Measurements from ENCODE around the gene WDR1.

Gene WDR1

DNA sequence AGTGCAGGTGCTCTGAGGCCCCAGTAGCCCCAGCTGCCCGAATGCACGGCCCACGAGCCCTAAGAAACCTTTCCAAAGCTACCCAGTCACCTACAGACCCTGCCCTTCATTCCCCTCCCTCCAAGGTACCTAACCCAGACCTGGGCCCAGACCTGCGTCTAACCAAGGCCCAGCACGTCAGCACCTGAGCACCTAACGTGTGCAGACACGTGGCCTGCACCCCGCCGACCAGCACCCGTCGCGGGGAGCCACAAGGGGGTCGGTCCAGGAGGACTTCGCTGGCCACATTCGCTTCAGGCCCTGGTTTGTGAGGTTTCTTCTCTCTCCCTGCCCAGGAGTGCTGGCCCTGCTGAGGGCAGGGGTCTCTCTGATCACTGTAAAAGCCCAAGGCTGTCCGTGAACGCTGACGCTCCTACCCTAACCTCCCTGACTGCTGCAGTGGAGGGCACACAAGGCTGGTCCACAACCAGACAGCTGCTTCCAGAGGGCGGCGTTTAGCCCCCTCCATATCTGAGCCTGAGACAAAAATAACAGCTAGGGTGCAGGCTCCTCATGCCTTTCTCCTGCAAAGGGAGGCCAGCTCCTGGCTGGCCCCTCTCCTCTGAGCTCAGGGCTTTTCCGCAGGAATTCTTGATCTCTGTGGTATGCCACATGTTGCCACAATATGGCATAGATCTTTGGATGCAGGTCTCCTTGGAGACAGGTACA, 31.8 kb downstream of the WDR1 start:
- DNase-seq (ENCODE audit: low read depth) = no peak

DNA sequence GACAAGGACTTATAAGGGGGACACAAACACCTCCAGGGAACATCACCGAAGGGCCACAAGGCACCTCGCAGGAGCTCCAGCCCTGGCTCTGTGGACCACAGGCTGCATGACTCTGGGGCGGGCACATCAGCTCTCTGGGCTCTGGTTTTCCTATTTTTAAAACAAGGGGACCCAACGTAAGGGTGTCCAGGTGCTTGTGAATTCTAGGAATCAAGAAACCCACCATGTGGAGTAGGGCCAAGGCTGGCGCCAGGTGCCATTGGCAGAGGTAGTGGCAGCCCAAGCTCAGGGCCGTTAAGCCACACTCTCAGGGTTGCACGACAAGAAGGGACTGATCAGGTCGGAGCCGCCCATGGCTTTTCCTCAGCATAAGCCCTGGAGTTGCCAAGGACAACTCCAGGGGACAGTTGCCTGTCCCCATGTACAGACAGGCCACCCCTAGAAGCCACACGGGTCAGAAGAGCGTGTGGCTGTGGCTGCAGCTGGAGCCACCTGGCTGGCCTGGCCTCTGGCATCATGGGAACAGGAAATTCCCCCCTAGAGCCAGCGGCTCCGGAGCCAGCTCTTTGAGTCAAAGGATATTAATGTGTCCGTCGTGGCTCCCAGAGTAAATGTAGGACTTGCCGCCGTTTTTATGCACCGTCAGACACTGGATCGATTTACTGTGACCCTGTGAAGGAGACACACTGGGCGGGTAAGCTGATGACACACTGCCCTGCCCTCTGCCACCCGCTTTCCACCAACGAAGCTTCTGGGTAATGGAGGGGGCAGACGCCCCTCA, 32.5 kb downstream of the WDR1 start:
- no peak for DNase-seq (ENCODE audit: low read depth)

DNA sequence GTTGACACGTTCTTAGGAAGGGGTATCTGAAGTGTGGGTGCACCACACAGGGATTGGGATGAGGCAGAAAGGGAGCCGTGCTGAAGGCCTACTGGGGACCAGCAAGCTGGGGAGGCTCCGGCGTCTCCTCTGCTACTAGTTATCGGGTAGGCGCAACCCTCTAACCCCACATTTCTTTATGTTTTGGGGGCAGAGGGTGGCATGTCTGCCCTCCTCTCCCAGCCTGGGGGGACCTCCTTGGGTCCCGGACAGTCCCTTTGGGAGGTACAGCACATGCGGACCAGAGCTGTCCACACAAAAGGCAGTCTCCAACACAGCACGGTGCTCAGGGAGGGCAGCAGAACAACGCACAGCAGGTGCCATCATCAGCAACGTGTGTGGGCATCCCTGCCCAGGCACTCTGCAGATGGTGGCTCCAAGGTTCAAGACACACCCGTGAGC, 33.2 kb downstream of the WDR1 start:
- no peak for DNase-seq (ENCODE audit: low read depth)

DNA sequence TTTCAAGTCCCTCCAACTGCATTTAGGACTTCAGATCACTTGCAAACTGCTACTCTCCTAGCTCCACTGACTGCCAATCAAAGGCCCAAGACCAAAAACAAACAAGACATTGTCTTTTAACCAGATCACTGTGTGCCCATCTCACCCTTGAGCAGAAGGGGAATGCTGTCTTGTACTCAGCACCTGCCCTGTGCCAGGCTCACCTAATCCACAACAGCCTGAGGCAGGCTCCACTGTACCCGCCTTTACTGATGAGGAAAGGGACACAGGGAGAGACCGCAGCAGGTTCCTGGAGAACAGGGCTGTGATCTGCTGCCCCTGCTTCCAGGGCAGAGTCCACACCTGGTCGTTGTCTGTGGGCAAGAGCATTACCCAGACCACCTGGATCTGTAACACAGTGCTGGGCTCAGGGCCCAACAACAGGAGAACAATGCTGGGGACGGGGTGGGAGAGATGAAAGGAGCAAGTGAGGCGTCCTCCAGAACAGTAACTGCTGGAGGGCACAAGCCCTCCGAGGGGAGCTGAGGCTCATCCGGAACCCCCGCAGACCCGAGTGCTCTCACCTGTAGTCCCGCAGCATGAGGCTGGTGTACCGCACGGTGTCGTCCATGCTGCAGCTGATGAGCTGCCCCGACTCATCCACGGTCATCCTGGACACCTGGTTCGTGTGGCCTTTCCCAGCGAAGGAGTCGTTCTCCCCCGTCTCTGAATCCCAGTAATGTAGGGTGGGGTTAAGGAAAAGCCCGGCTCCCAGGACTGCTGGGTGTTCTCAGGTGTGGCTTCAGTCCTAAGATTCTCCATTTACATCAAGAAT, 33.9 kb downstream of the WDR1 start:
- no peak for DNase-seq (ENCODE audit: low read depth)

DNA sequence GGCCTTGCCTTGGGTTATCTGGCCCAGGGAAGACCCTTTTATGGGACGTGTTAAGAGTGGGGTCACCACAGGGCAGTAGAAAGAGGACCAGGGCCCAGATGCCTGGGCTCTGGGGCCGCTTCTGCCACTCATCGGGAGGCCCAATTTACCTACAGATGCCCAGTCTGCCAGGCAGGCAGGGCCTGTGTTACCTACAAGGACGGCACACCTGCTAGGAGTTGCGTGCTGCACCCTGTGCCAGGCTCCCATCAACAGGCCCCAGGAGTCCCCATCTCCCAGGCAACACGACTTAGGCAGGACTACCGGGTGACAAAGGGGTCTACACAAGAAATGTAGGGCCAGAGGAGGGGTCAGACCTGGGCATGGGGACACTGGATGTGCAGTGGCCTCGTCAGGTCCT, 34.6 kb downstream of the WDR1 start:
- DNase-seq (ENCODE audit: low read depth) = no peak

DNA sequence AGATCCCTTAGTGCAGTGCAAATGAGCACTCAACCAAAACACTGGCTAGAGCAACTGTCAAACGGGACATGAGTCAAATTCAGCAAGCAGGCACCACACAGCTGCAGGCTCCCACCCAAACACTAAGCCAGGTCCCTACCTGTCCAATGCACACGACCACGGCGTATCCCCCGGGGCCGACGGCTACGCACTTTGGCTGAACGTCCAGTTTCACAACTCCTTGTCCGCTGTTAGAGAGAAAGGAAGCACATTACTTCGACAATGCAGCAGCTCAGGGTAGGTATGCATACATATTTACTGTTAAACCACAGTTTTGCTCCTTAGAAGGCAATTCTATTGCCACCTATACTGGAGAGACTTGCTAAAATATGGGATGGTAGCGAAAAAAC, 35.4 kb downstream of the WDR1 start:
- no peak for DNase-seq (ENCODE audit: low read depth)

DNA sequence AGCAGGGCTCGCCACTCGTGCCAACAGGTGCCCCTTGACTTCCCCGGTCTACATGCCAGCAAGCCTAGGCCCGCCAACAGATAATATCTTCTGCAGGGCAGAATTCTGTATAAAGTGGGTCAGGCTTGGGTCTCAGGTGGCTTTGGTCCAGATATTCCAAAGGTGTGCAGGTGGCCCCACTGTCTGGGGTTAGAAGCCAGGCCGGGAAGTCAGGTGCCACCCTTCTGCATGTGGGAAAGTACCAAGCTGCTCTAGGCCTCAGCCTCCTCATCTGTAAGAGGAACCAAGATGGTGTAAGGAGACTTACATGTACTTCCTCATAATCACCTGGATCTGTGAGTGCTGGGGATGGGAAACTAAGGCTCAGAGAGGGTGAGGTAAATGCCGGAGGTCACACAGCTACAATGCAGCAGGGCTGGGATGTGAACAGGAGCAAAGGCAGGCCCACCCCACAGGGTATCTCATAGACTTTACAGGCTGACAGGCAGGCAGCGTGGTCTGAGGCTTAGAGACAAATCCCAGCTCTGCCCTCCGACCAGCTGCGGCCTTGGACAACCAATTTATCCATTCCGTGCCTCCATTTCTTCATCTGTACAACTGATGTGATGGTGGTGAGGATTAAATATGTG, 35.9 kb downstream of the WDR1 start:
- DNase-seq (ENCODE audit: low read depth) = no peak

DNA sequence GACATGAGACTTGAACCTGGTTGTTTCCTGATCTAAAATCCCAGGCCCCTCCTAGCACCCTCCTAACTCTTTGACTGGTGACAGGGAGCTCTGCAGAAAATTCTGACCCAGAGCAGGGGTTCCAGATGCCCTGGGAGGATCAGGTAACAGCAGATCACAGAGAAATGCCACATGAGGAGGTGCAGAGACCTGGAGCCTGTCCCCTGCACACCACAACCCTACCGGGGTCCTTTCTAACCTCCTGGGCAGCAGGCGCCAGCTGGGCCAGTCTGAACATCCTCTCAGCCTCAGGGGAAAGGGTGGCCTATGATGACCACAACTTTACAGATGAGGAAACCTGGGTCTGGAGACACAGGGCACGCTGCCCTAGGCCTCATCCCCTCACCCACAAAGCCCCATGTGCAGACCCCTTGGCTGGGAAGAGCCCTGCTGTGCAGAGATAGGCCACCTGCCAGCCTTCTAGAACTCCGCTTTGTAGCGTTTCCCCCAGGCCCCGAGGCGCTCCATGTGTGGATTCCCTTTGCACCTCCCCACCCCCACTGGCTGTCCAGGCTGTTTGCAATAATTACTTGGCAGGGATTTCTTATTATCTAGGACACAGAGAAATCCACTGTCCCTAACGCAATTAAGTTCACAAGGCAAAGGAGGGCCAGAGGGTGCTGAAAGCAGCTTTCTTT, 36.5 kb downstream of the WDR1 start:
- no peak for DNase-seq (ENCODE audit: low read depth)

DNA sequence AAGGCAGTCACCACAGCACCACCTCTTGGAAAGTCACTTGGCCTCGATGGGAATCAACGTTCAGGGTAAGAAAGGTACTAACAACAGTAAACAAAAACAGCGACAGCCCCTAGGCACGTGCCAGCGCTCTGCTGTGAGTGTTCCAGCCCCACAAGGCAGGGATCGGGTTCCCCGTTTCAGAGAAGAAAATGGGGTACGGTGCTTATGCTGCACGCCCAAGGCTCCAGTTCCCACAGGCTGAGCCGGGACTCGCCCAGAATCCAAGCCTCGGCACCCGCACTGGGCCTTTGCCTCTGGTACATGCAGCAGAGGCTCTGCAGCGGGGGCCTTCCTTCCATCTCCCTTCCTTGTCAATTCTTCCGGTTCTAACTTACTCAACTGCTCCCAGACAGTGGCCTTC, 37.3 kb downstream of the WDR1 start:
- DNase-seq (ENCODE audit: low read depth) = no peak

DNA sequence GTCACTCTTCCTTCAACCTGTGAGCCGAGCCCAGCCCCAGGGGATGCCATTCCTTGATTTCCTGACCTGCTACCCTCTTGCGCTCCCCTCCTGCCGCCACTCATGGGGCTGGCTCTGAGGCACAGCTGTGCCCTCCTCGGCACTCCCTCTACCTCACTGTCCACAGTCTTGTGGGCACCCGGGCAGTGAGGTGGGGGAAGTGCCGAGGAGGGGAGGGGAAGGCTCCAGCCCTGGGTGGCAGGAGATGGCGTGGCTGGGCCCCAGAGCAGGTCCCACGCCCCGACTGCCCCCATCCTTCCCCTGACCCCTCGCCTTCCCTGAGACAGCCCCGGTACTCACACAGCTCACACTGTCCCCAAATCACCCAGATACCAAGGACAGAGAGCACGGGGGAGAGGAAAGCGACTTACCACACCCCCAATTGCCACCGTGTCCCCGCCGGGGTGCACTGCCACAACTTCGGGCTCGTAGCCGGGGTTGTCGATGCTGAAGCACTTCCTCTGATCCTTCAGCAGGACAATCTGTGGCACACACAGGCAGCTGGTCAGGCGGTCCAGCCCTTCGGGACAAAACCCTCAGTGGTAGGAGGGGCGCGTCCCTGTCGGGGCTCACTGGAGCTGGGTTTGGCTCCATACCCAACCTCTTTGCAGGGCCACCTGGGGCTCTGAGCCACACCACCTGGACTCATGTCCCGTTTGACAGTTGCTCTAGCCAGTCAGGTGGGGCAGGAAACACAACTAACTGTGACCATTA, 37.9 kb downstream of the WDR1 start:
- no peak for DNase-seq (ENCODE audit: low read depth)

DNA sequence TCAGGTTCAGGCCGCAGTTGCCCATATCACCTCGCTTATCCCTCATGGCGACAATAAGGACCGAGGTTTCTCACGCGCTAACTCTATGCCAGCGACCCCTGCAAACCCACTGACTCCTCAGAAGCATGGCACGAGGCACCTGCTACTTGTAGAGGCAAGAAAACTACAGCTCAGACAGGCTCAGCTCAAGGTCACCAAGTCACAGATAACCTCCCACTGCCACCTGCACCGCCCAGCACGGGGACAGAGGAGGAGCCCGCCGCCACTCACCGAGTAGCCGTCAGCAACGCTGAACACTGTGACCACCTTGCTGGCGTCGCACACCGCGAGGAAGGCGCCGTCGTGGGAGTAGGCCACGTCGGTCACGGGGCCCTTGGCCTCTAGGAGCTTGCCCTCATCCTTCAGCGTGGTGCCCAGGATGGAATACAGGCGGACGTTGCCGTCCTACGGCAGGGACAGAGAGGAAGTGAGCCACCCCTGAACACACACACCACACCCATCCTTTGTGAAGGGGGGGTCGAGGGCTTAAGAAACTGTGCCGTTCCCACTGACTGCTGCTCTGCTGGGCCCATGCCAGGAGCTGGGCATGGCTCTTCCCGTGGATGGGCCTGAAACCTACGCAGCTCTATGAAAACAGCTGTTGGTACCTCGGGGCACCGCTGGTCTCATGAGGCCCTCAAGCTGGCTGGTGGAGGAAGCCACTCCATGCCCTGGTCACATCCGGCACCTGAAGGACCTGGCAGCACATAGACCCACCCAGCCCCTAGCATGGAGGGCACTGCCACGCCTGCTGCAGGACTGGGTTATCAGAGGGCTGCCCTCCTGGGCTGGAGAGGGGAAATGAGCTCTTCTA, 38.9 kb downstream of the WDR1 start:
- DNase-seq (ENCODE audit: low read depth) = no peak

DNA sequence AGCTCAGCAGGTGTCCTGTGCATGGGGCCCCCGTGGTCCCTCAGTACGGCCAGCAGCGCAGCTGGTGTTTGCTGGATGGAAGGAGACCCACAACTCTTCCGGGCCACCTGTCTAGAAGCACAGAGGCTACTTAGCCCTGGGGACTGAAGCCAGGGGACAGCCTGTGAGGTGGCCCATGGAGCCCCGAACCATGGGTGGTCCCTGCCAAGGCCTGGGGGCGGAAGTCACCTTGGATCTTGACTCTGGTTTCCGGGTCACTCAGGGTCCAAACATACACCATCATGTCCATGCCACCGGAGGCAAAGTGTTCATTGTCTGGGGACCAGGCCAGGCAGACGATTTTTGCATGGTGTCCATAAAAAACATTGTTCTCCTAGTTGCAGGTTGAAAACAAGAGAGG, 39.5 kb downstream of the WDR1 start:
- no peak for DNase-seq (ENCODE audit: low read depth)

DNA sequence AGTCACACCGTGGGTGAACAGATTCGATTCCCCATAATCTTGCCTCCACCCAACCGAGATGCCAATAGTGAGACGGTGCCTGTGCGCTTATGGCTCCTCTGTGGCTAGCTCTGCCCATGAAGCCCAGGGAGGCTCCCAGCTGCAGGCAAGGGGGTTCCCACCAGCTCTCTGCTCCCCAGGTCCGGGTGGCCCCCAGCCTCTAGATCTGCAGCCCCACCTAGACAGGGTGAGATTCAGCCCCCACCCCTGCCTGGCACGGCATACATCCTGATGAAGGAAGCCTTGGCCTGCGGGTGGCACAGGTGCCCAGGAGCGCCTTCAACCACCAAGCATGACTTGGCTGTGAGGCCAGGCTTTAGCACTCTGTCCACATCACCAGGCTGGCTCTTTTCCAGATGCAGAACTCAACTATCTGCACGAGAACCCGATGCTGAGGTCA, 40.6 kb downstream of the WDR1 start:
- no peak for DNase-seq (ENCODE audit: low read depth)

DNA sequence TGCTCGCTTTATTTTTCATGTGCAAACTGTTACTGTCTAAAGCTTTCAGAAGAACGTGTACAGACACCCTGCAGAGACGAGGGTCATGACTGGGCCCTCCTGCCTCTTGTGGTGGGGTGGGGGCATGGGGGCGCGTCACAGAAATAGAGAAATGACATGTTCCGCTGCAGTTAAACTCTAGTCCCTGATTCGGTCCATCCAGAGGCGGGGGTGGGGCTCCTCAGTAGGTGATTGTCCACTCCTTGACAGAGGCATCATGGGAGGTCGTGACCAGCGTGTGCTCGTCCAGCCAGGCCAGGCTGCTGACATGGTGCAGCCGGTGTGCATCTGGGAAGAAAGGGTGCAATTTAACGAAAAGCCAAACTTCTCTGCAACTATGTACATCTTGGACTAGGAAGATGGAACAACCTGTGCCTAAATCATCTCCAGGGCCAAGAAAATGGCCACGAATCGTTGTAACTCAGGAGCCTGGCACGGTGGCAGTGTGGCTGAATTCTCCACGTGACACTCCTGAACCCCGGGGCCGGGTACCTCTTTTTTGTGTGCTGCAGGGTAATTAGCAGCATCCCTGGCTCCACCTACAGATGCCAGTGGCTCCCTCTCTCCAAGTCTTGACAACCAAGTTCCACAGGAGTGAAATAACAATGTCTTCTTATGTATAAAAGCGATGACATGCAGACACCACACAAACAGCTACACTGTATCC, 41.3 kb downstream of the WDR1 start:
- DNase-seq (ENCODE audit: low read depth) = no peak

DNA sequence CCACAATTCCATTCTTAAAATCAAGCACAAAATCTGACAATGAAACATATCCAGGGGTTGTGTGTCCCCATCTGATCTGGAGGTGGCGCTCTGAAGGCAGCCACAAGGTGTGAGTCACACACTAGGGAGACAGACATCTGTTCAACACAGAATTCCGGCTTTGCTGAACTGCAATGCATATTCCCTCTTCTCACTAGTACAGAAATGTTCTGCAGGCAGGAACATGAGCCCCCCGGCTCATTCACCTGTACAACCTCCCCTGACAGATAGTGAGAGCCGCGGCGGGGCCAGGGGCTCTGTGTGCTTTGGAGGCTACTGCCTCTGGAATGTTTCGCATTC, 41.9 kb downstream of the WDR1 start:
- peak; percentile 46 for DNase-seq (ENCODE audit: low read depth)

DNA sequence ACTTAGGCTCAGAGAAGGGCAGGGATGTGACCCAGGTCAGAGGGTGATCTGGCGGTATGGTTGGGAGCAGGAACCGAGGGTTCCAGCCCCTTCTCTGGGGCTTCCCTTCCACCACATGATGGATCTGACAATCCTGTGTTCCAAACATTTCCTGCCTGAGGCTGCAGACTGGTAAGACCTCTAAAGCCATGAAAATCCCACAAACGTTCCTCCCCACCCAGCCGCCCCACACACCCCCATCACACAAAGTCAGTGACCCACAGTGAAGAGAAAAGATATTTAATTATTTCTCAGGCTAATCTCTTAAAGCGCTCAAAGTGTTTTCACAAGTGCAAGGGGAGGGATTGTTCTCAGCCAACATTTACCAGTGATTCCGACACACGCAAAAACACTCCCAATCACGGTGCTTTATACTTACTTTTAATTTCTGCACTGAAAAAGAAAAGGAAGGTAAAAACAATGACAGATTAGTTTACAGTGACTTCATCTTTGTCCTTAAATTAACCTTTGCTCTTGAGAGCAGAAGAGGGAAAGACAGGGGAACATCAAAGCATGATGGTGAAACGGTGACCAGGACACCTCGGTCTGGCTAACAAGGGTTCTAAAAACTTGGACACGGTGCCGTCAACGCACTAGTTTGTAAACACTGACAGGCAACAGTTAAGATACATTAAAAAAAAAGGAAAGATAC, 42.4 kb downstream of the WDR1 start:
- no peak for DNase-seq (ENCODE audit: low read depth)

DNA sequence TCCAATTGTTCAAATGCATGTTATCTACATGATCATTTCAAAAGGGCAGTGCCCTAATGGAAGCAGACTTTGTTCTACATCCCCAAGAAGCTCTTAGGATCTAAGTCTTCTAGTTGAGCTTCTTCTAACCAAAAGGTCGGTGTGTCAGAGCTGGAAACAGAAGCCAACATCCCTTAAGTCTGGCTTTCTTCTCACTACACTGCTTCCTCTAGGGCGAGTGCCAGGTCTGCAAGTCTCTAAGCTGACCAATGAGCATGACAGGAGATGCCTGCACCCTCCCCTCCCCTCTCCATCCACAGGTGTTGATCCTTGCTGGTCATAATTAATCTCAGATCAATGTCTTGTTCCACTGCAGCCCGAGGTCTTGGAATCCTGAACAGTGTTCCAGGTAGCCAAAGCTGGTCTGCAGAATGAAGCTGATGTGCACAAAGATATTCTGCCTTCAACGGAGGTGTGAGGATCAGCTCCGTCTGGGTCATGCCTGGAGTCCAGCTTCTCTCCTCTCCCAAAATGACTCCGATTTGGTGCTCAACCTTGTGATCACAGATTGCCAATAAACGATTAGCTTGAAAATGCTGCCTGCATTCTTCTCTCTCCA, 44.1 kb downstream of the WDR1 start:
- DNase-seq (ENCODE audit: low read depth) = no peak

DNA sequence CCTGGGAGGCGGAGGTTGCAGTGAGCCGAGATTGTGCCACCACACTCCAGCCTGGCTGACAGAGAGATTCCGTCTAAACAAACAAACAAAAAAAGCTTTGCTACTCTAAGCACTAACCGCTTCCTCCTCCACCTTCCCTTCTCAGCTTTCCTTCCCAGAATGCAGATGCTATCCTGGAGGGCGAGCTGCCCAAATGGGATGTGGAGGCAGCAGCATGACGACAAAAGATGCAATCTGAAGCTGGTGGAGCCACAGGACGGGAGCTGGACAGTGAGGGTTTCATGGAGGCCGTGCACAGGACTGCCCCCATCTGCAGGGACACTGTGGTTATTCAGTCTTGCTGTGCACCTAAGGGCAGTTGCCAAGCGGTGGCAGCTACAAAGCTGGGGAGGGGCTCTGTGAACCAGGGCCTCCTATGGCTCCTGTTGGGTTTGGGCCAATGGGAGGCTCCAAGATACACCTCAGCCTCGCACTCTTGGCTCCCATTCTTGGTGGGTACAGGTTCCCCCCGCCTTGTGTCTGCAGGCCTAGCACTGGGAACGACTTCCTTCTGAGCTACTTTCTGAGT, 47.4 kb downstream of the WDR1 start:
- DNase-seq (ENCODE audit: low read depth) = no peak

Measured in fibroblast of the conjunctiva (primary cell).